ENCODE measurements around the gene STX17. TPM values are rescaled to one million over a fixed set of nuclear protein-coding genes. Genes with fewer than 3 reads are reported as not detected.
A peak's percentile ranks its signal among the peaks of the same experiment; 100 is the strongest.

The STX17 gene
- total and polyA plus RNA-seq, 3 experiments from 2014 or later = 23.4 to 32.8 (median 27.9) TPM

DNA sequence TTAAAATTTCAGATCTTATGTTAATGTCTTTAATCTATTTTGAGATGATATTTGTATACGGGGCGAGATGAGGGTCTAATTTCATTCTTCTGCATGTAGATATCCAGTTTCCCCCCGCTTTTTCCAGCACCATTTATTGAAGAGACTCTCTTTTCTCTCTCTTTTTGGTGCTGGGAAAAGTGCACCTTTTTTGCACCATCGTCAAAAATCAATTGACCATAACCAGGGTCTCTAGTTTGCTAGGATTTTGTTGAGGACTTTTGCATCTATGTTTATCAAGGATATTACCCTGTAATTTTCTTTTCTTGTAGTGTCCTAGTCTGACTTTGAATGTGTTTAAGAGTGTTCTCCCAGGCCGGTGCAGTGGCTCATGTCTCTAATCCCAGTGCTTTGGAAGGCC, 93.3 kb downstream of the STX17 start:
- ChIA-PET POLR2A (no interaction called here), CTCF (no interaction called here)
- H3K9me3 Mint-ChIP-seq = peaks cover 0 to 5% (median under 1%) of the 10 kb centered on the region in 5 donors
- no peaks in the 10 kb centered on the region for H3K27me3 Mint-ChIP-seq
- H3K4me3 ChIP-seq (ENCODE audit: low read length) = no peak overlapping the region
- peak overlapping the region in 1 of 8 donors; percentile 74 for H3K27ac Mint-ChIP-seq
- no peak overlapping the region for H3K4me3 Mint-ChIP-seq
- DNase-seq = no peak
- no peaks in the 10 kb centered on the region for H3K4me1 ChIP-seq (ENCODE audit: insufficient read depth, low read length)
- H3K27ac ChIP-seq (ENCODE audit: low read depth, low read length) = no peak overlapping the region
- peaks cover 33 to 69% (median 51%) of the 10 kb centered on the region in 3 donors for H3K36me3 Mint-ChIP-seq
- H3K9me3 ChIP-seq (ENCODE audit: low read length) = no peaks in the 10 kb centered on the region
- H3K4me1 Mint-ChIP-seq = peaks cover 0 to 3% (median 2%) of the 10 kb centered on the region in 3 donors
- H3K27me3 ChIP-seq (ENCODE audit: insufficient read depth, low read length, poor library complexity, severe bottlenecking) = no peaks in the 10 kb centered on the region
- peaks cover 4% of the 10 kb centered on the region for H3K36me3 ChIP-seq (ENCODE audit: insufficient read depth, low read length)

DNA sequence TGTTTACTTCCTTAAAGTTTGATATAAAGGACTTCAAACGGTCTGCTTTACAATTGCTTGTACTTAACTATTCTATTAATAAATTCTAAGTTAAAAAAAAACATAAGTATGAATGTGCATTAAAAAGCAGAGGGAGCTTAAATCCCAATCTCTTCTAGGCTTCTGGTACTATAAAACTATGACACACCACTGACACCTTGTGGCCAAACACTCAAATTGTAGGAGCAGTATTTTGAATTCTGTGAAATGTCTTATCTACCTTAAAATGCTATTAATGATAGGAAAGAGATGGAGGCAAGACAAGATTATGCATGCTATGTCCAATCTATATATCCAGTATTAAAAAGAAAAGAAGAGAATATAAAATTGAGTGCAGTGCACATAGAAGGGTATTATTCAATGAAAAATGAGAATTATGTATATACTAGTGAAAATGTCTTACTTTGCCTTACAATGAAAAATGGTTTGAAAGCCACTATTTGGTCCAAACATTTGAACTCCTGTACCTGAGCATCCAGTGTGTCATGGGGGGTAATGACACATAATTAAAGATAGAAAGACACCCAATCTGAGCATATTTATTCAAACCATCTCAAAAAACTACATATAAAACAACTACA, 104.7 kb downstream of the STX17 start:
- Mint-ChIP-seq H3K27me3 (no peaks in the 10 kb centered on the region), H3K9me3 (peaks cover 0 to 9% (median 2%) of the 10 kb centered on the region in 5 donors), H3K27ac (no peak overlapping the region), H3K36me3 (peaks cover 12 to 68% (median 15%) of the 10 kb centered on the region in 3 donors), H3K4me1 (peaks cover 0 to 6% (median 0%) of the 10 kb centered on the region in 3 donors), H3K4me3 (no peak overlapping the region)
- Histone ChIP-seq H3K4me1 (ENCODE audit: insufficient read depth, low read length) (no peaks in the 10 kb centered on the region), H3K9me3 (ENCODE audit: low read length) (no peaks in the 10 kb centered on the region), H3K27ac (ENCODE audit: low read depth, low read length) (no peak overlapping the region), H3K4me3 (ENCODE audit: low read length) (no peak overlapping the region), H3K27me3 (ENCODE audit: insufficient read depth, low read length, poor library complexity, severe bottlenecking) (no peaks in the 10 kb centered on the region), H3K36me3 (ENCODE audit: insufficient read depth, low read length) (peaks cover 14% of the 10 kb centered on the region)
- peak in 3 of 5 donors; percentile 24 to 46 (median 37) for DNase-seq
- CTCF ChIA-PET = interaction anchor here (0.8 to 1.5 kb wide), 3 partner anchors 13 to 208 kb away, joined by 3 to 4 read pairs (median 4); no protein-coding TSS in a partner anchor
- POLR2A ChIA-PET = interaction anchor here (0.8 kb wide), 1 partner anchor 207 kb away, joined by 3 read pairs; no protein-coding TSS in a partner anchor

DNA sequence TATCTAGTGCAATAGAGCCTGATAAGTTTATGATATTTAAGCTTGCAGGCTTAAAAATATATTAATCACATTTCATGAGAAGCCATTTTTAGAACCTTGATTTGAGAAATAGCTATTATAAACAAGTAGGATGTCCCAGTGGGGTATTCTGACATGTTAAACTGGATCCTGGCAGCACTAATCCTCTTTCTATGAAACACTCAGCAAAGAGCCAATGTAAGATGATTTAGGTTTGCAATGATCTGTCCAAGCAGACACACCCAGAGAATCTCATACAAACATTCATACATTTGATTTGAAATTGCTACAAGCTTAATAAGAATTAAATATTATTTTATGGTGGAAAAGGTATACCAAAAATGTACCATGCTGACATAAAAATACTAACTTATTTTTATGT, 105.8 kb downstream of the STX17 start:
- peaks cover 0 to 9% (median 2%) of the 10 kb centered on the region in 5 donors for H3K9me3 Mint-ChIP-seq
- H3K36me3 Mint-ChIP-seq = peaks cover 11 to 67% (median 15%) of the 10 kb centered on the region in 3 donors
- no peak overlapping the region for H3K4me3 Mint-ChIP-seq
- H3K27me3 Mint-ChIP-seq = no peaks in the 10 kb centered on the region
- Histone ChIP-seq H3K27me3 (ENCODE audit: insufficient read depth, low read length, poor library complexity, severe bottlenecking) (no peaks in the 10 kb centered on the region), H3K27ac (ENCODE audit: low read depth, low read length) (no peak overlapping the region), H3K36me3 (ENCODE audit: insufficient read depth, low read length) (peaks cover 14% of the 10 kb centered on the region), H3K4me3 (ENCODE audit: low read length) (no peak overlapping the region), H3K4me1 (ENCODE audit: insufficient read depth, low read length) (no peaks in the 10 kb centered on the region), H3K9me3 (ENCODE audit: low read length) (no peaks in the 10 kb centered on the region)
- H3K27ac Mint-ChIP-seq = no peak overlapping the region
- ChIA-PET CTCF (no interaction called here), POLR2A (no interaction called here)
- no peak for DNase-seq
- peaks cover 0 to 6% (median 0%) of the 10 kb centered on the region in 3 donors for H3K4me1 Mint-ChIP-seq

DNA sequence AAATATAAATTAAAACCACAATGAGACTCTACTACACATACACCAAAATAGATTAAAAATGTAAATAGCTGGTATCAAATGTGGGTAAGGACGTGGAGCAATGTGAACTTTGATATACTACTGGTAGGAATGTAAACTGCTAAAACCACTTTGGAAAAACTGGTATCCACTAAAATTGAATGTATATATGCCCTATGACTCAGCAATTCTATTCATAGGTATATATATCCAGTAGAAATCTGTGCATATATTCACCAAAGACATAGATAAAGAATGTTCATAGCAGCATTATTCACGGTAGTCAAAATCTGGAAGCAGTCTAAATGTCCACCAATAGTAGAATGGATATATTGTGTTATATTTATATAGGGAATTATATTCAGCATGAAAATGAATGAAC, 107.1 kb downstream of the STX17 start:
- Histone ChIP-seq H3K4me3 (ENCODE audit: low read length) (no peak overlapping the region), H3K9me3 (ENCODE audit: low read length) (no peaks in the 10 kb centered on the region), H3K27me3 (ENCODE audit: insufficient read depth, low read length, poor library complexity, severe bottlenecking) (no peaks in the 10 kb centered on the region), H3K27ac (ENCODE audit: low read depth, low read length) (no peak overlapping the region), H3K36me3 (ENCODE audit: insufficient read depth, low read length) (peaks cover 14% of the 10 kb centered on the region), H3K4me1 (ENCODE audit: insufficient read depth, low read length) (no peaks in the 10 kb centered on the region)
- peaks cover 0 to 9% (median 2%) of the 10 kb centered on the region in 5 donors for H3K9me3 Mint-ChIP-seq
- H3K36me3 Mint-ChIP-seq = peaks cover 11 to 69% (median 13%) of the 10 kb centered on the region in 3 donors
- DNase-seq = no peak
- H3K27ac Mint-ChIP-seq = no peak overlapping the region
- ChIA-PET POLR2A (no interaction called here), CTCF (interaction anchor here (0.9 to 1.5 kb wide), 3 partner anchors 189 to 828 kb away, joined by 3 to 4 read pairs (median 4); no protein-coding TSS in a partner anchor)
- H3K4me3 Mint-ChIP-seq = no peak overlapping the region
- no peaks in the 10 kb centered on the region for H3K27me3 Mint-ChIP-seq
- H3K4me1 Mint-ChIP-seq = peaks cover 0 to 6% (median 0%) of the 10 kb centered on the region in 3 donors

DNA sequence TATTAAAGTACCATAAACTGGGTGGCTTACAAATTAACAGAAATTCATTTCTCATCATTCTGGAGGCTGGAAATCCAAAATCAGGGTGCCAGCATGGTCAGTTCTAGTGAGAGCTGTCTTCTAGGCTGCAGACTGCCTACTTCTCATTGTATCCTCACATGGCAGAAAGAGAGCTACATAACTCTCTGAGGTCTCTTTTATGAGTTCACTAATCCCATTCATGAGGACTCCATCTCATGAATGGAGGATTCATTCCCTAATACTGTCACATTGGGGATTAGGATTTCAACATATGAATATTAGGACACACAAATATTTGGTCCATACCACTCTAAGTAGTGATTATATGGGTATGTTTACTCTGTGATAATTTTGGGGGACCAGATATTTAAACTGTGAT, 108.4 kb downstream of the STX17 start:
- no peaks in the 10 kb centered on the region for H3K27me3 Mint-ChIP-seq
- Histone ChIP-seq H3K27ac (ENCODE audit: low read depth, low read length) (no peak overlapping the region), H3K27me3 (ENCODE audit: insufficient read depth, low read length, poor library complexity, severe bottlenecking) (no peaks in the 10 kb centered on the region), H3K36me3 (ENCODE audit: insufficient read depth, low read length) (peaks cover 14% of the 10 kb centered on the region), H3K9me3 (ENCODE audit: low read length) (no peaks in the 10 kb centered on the region), H3K4me3 (ENCODE audit: low read length) (no peak overlapping the region), H3K4me1 (ENCODE audit: insufficient read depth, low read length) (no peaks in the 10 kb centered on the region)
- no peak overlapping the region for H3K27ac Mint-ChIP-seq
- H3K36me3 Mint-ChIP-seq = peaks cover 11 to 74% (median 17%) of the 10 kb centered on the region in 3 donors
- H3K4me3 Mint-ChIP-seq = no peak overlapping the region
- peaks cover 0 to 4% (median 0%) of the 10 kb centered on the region in 3 donors for H3K4me1 Mint-ChIP-seq
- DNase-seq = no peak
- POLR2A ChIA-PET = no interaction called here
- CTCF ChIA-PET = interaction anchor here (1.2 to 1.5 kb wide), 2 partner anchors 190 to 829 kb away, joined by 4 read pairs; no protein-coding TSS in a partner anchor
- H3K9me3 Mint-ChIP-seq = peaks cover 0 to 9% (median 2%) of the 10 kb centered on the region in 5 donors

DNA sequence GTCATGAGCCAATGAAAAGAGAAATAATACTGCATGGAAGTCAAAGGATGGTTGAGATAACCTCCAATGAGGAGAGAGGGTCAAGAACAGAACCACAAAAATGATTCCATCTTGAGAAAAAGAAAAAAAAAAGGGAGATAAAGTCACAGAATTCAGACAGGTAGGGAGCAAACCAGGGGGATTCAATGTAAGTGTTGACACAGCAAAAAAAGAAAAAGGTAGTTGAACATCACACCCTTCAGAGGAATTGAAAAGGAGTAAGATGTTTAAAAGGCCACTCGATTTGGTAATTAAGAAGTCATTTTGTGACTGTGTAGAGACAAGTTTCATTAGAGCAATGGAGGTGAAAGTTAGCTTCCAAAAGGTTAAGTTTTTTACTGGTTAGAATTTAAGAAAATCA, 113.1 kb downstream of the STX17 start:
- no peaks in the 10 kb centered on the region for H3K9me3 ChIP-seq (ENCODE audit: low read length)
- no peak for DNase-seq
- H3K9me3 Mint-ChIP-seq = no peaks in the 10 kb centered on the region
- H3K27ac ChIP-seq (ENCODE audit: low read depth, low read length) = no peak overlapping the region
- no peak overlapping the region for H3K4me3 Mint-ChIP-seq
- peaks cover 0 to 3% (median 2%) of the 10 kb centered on the region in 3 donors for H3K4me1 Mint-ChIP-seq
- H3K4me1 ChIP-seq (ENCODE audit: insufficient read depth, low read length) = no peaks in the 10 kb centered on the region
- no peaks in the 10 kb centered on the region for H3K27me3 Mint-ChIP-seq
- no peak overlapping the region for H3K4me3 ChIP-seq (ENCODE audit: low read length)
- H3K27ac Mint-ChIP-seq = no peak overlapping the region
- ChIA-PET POLR2A (no interaction called here), CTCF (no interaction called here)
- no peaks in the 10 kb centered on the region for H3K27me3 ChIP-seq (ENCODE audit: insufficient read depth, low read length, poor library complexity, severe bottlenecking)
- H3K36me3 Mint-ChIP-seq = peaks cover 14 to 74% (median 17%) of the 10 kb centered on the region in 3 donors
- peaks cover 17% of the 10 kb centered on the region for H3K36me3 ChIP-seq (ENCODE audit: insufficient read depth, low read length)

Other genes with a start within 250 kb of the STX17 start
- gene NR4A3, start 84.8 kb upstream of the STX17 start, total RNA-seq = 10 to 100 TPM; 37.5 to 37.7 TPM
- 0.60 TPM for gene NR4A3, start 84.8 kb upstream of the STX17 start, polyA plus RNA-seq
- 10 to 100 TPM; 16.0 to 16.8 TPM for gene ERP44, start 192.3 kb downstream of the STX17 start, total RNA-seq
- gene ERP44, start 192.3 kb downstream of the STX17 start, polyA plus RNA-seq = 40.6 TPM
- 10 to 100 TPM; 16.8 to 18.1 TPM for gene INVS, start 192.6 kb downstream of the STX17 start, total RNA-seq
- 9.4 TPM for gene INVS, start 192.6 kb downstream of the STX17 start, polyA plus RNA-seq

Data from CD8-positive, alpha-beta memory T cell (primary cell).